Kidney epithelial cell (primary cell): ENCODE measurements around the gene RPL39L. TPM values are rescaled to one million over a fixed set of nuclear protein-coding genes. Genes with fewer than 3 reads are reported as not detected.

ENCODE experiments used
- DNase-seq: peaks from one replicate; pipeline ENCODE4 v3.0.0-alpha.2; 2010; ENCODE audit warnings: low read depth
- H3K27me3 ChIP-seq: 2 replicates; pipeline ENCODE4 v1.6.0; 2011; ENCODE audit warnings: low read length; ENCODE audit not compliant: control insufficient read depth, insufficient read depth
- H3K36me3 ChIP-seq: 2 replicates; pipeline ENCODE4 v1.5.1; 2011; ENCODE audit warnings: low read length; ENCODE audit not compliant: control insufficient read depth, insufficient read depth
- H3K4me3 ChIP-seq: 2 replicates; pipeline ENCODE4 v1.5.1; 2011; ENCODE audit warnings: low read depth, mild to moderate bottlenecking, control low read depth, low read length
- CTCF ChIP-seq: IDR thresholded peaks from 2 replicates; pipeline ENCODE4 v1.5.1; 2011; ENCODE audit warnings: mild to moderate bottlenecking, moderate library complexity, low read length, control low read depth, inconsistent platforms; ENCODE audit not compliant: insufficient read depth, poor library complexity, severe bottlenecking
- total RNA-seq: library from RNA; depleted of rRNA; stranded (reverse); fragments of >200 nt; gene quantifications from 2 replicates; pipeline ENCODE4 v1.2.3, GENCODE V29; 2015

Gene RPL39L
- total RNA-seq, 1 donor from 2014 or later = 26.5 TPM

GRCh38 chr3:187120326-187120725, 19.0 kb downstream of the RPL39L start:
- Histone ChIP-seq H3K4me3 (no peak overlapping the region), H3K27me3 (no peaks in the 10 kb centered on the region), H3K36me3 (no peaks in the 10 kb centered on the region)
- TF ChIP-seq CTCF = no peak
- no peak for DNase-seq

GRCh38 chr3:187114511-187114910, 24.8 kb downstream of the RPL39L start:
- no peaks in the 10 kb centered on the region for H3K36me3 ChIP-seq
- DNase-seq = no peak
- no peak overlapping the region for H3K4me3 ChIP-seq
- H3K27me3 ChIP-seq = no peaks in the 10 kb centered on the region
- no peak for TF ChIP-seq CTCF

- TF ChIP-seq CTCF = peak; percentile 50
- no peak for DNase-seq
Observed at GRCh38 chr3:187112934-187113793, 26.1 kb downstream of the RPL39L start.

GRCh38 chr3:187110156-187110555, 29.1 kb downstream of the RPL39L start:
- no peak for TF ChIP-seq CTCF
- H3K4me3 ChIP-seq = no peak overlapping the region
- DNase-seq = no peak
- H3K27me3 ChIP-seq = no peaks in the 10 kb centered on the region
- no peaks in the 10 kb centered on the region for H3K36me3 ChIP-seq

More at GRCh38 chr3:187112934-187113793, 26.1 kb downstream of the RPL39L start:
- Histone ChIP-seq H3K27me3 (no peaks in the 10 kb centered on the region), H3K36me3 (no peaks in the 10 kb centered on the region), H3K4me3 (no peak overlapping the region)

GRCh38 chr3:187107989-187108388, 31.3 kb downstream of the RPL39L start:
- DNase-seq = no peak
- Histone ChIP-seq H3K4me3 (no peak overlapping the region), H3K27me3 (no peaks in the 10 kb centered on the region), H3K36me3 (no peaks in the 10 kb centered on the region)
- TF ChIP-seq CTCF = no peak

GRCh38 chr3:187105700-187106099, 33.6 kb downstream of the RPL39L start:
- no peak for TF ChIP-seq CTCF
- no peak for DNase-seq
- no peaks in the 10 kb centered on the region for H3K36me3 ChIP-seq
- no peaks in the 10 kb centered on the region for H3K27me3 ChIP-seq
- no peak overlapping the region for H3K4me3 ChIP-seq
